GM12878 (cell line): ENCODE measurements around the gene AVP. TPM values are rescaled to one million over a fixed set of nuclear protein-coding genes. Genes with fewer than 3 reads are reported as not detected.

Experiments used
- ATAC-seq: fragments of 200-7000 bp; cut with Tn5 transposase; 3 replicates; pipeline ENCODE4 v1.9.1; 2020; ENCODE audit warnings: mild to moderate bottlenecking, moderate library complexity
- BruUV-seq: library from RNA; stranded (reverse); fragments of 400-500 nt; replicated peaks from 2 replicates; lab custom pipeline; 2021; lab: Mats Ljungman, UMichigan
- CTCF ChIA-PET: fragments of 300-600 bp; sonication (Branson Sonifier 250); formaldehyde crosslinking; extraction: SDS; loops from one replicate; lab custom pipeline; 2021; ENCODE audit warnings: inconsistent platforms; lab: Yijun Ruan, JAX
- POLR2A ChIA-PET: fragments of 350-600 bp; formaldehyde crosslinking; extraction: SDS; loops from one replicate; lab custom pipeline; 2021; ENCODE audit warnings: inconsistent platforms; lab: Charles Lee
- RAD21 ChIA-PET: fragments of 300-600 bp; sonication (Branson Sonifier 250); formaldehyde crosslinking; loops from one replicate; lab custom pipeline; 2023; ENCODE audit warnings: antibody characterized with exemption; ENCODE audit not compliant: unreplicated experiment; lab: Charles Lee
- SMC1A ChIA-PET: fragments of 300-600 bp; sonication (Branson Sonifier 250); formaldehyde crosslinking; loops from one replicate; lab custom pipeline; 2023; ENCODE audit not compliant: unreplicated experiment, uncharacterized antibody; lab: Charles Lee
- DNase-seq: peaks from one replicate; pipeline ENCODE4 v3.0.0-alpha.2; 2011; ENCODE audit warnings: low read depth, low spot score
- FAIRE-seq: peaks from 3 replicates; lab custom pipeline; 2011; peaks lifted over from hg19 to GRCh38; lab: Jason Lieb, UNC
- H2AFZ ChIP-seq: 2 replicates; pipeline ENCODE4 v1.6.0; 2011; ENCODE audit warnings: low read depth, low read length, control low read depth; ENCODE audit not compliant: control insufficient read depth
- H3K27ac ChIP-seq: 2 replicates; pipeline ENCODE4 v1.5.1; 2011; ENCODE audit warnings: control low read depth; ENCODE audit not compliant: control insufficient read depth, insufficient read depth
- H3K27me3 ChIP-seq, 2 experiments: replicated peaks in 1 of 2; 2 replicates each; pipeline versions ENCODE4 v1.6.0 to v1.6.1; 2011; ENCODE audit warnings: low read length in 1 of 2; ENCODE audit not compliant: control insufficient read depth in 2 of 2, insufficient read depth in 2 of 2
- H3K36me3 ChIP-seq, 2 experiments: 2 replicates each; pipeline ENCODE4 v1.5.1; 2011; ENCODE audit warnings: low read length in 1 of 2; ENCODE audit not compliant: control insufficient read depth in 2 of 2, insufficient read depth in 2 of 2
- H3K4me1 ChIP-seq: 2 replicates; pipeline ENCODE4 v1.6.1; 2011; ENCODE audit warnings: mild to moderate bottlenecking, low read length, moderate library complexity, mixed read lengths; ENCODE audit not compliant: control insufficient read depth, insufficient read depth
- H3K4me2 ChIP-seq: 2 replicates; pipeline ENCODE4 v1.6.0; 2011; ENCODE audit warnings: control low read depth; ENCODE audit not compliant: control insufficient read depth, insufficient read depth
- H3K4me3 ChIP-seq: fragments of 200-600 bp; sonication (generic); 2 replicates; pipeline ENCODE4 v1.5.1; 2016
- H3K79me2 ChIP-seq: 2 replicates; pipeline ENCODE4 v1.6.0; 2011; ENCODE audit warnings: low read length; ENCODE audit not compliant: control insufficient read depth, insufficient read depth
- H3K9ac ChIP-seq: 2 replicates; pipeline ENCODE4 v1.8.0; 2011; ENCODE audit warnings: low read length, control low read depth, mixed read lengths; ENCODE audit not compliant: control insufficient read depth, insufficient read depth
- H3K9me3 ChIP-seq: replicated peaks from 3 replicates; pipeline ENCODE4 v1.5.1; 2011; ENCODE audit warnings: mild to moderate bottlenecking, low read length; ENCODE audit not compliant: control insufficient read depth, insufficient read depth
- H4K20me1 ChIP-seq: 2 replicates; pipeline ENCODE4 v1.6.0; 2011; ENCODE audit not compliant: control insufficient read depth, insufficient read depth
- BACH1 ChIP-seq: fragments of 450-650 bp; IDR thresholded peaks from 2 replicates; pipeline ENCODE4 v1.6.1; 2017; ENCODE audit warnings: mild to moderate bottlenecking, borderline replicate concordance
- CHD1 ChIP-seq: IDR thresholded peaks from 2 replicates; pipeline ENCODE4 v1.6.1; 2012; ENCODE audit warnings: low read depth, low read length, improper control_type of control experiment
- GATAD2B ChIP-seq: fragments of 450-650 bp; conservative IDR thresholded peaks from 2 replicates; pipeline ENCODE4 v1.6.1; 2017; ENCODE audit warnings: low read depth, mild to moderate bottlenecking, moderate library complexity
- HSF1 ChIP-seq: fragments of 150-350 bp; IDR thresholded peaks from 2 replicates; pipeline ENCODE4 v1.6.1; 2014; ENCODE audit warnings: mild to moderate bottlenecking, low read depth, low read length
- KAT2A ChIP-seq: conservative IDR thresholded peaks from 2 replicates; pipeline ENCODE4 v1.6.1; 2011; ENCODE audit warnings: low read depth, low read length; ENCODE audit not compliant: control insufficient read depth
- KLF5 ChIP-seq: fragments of 450-650 bp; IDR thresholded peaks from 2 replicates; pipeline ENCODE4 v1.6.1; 2014; ENCODE audit warnings: mild to moderate bottlenecking; ENCODE audit not compliant: partially characterized antibody
- LARP7 ChIP-seq: fragments of 450-650 bp; IDR thresholded peaks from 2 replicates; pipeline ENCODE4 v1.6.1; 2017; ENCODE audit warnings: mild to moderate bottlenecking
- MYB ChIP-seq: fragments of 150-350 bp; IDR thresholded peaks from 2 replicates; pipeline ENCODE4 v1.6.1; 2014; ENCODE audit warnings: mild to moderate bottlenecking, low read depth, low read length, borderline replicate concordance
- NR2F1 ChIP-seq: fragments of 450-650 bp; conservative IDR thresholded peaks from 2 replicates; pipeline ENCODE4 v1.6.1; 2017; ENCODE audit warnings: mild to moderate bottlenecking
- RB1 ChIP-seq: fragments of 450-650 bp; formaldehyde crosslinking; IDR thresholded peaks from 2 replicates; pipeline ENCODE4 v1.6.1; 2017; ENCODE audit warnings: mild to moderate bottlenecking, borderline replicate concordance
- RBBP5 ChIP-seq: fragments of 200-600 bp; sonication (generic); conservative IDR thresholded peaks from 2 replicates; pipeline ENCODE4 v1.6.1; 2016
- RCOR1 ChIP-seq: conservative IDR thresholded peaks from 2 replicates; pipeline ENCODE4 v1.6.1; 2012; ENCODE audit warnings: low read depth, low read length, improper control_type of control experiment
- SKIL ChIP-seq: fragments of 450-650 bp; IDR thresholded peaks from 2 replicates; pipeline ENCODE4 v1.6.1; 2017; ENCODE audit warnings: mild to moderate bottlenecking, low read depth, inconsistent platforms; ENCODE audit not compliant: poor library complexity, severe bottlenecking
- SPI1 ChIP-seq: IDR thresholded peaks from 2 replicates; pipeline ENCODE4 v1.6.1; 2011; ENCODE audit warnings: low read depth, mild to moderate bottlenecking, low read length, moderate library complexity, borderline replicate concordance; ENCODE audit not compliant: insufficient read depth
- SUZ12 ChIP-seq: fragments of 200-600 bp; sonication (generic); IDR thresholded peaks from one replicate; pipeline ENCODE4 v1.6.1; 2018; ENCODE audit warnings: antibody characterized with exemption, mild to moderate bottlenecking; ENCODE audit not compliant: unreplicated experiment
- TARDBP ChIP-seq: IDR thresholded peaks from 2 replicates; pipeline ENCODE4 v1.6.1; 2016; ENCODE audit warnings: borderline replicate concordance
- TBL1XR1 ChIP-seq: IDR thresholded peaks from 2 replicates; pipeline ENCODE4 v1.6.1; 2012; ENCODE audit warnings: low read depth, low read length, improper control_type of control experiment
- TCF12 ChIP-seq: IDR thresholded peaks from 2 replicates; pipeline ENCODE4 v1.6.1; 2011; ENCODE audit warnings: low read depth, mild to moderate bottlenecking, low read length
- ZNF274 ChIP-seq: IDR thresholded peaks from one replicate; pipeline ENCODE4 v1.8.0; 2011; ENCODE audit not compliant: insufficient read length, insufficient read depth
- ZNF384 ChIP-seq: IDR thresholded peaks from 2 replicates; pipeline ENCODE4 v1.6.1; 2012; ENCODE audit warnings: low read depth, mild to moderate bottlenecking, low read length, improper control_type of control experiment, borderline replicate concordance
- WGBS: methylation state at CpG from one replicate; pipeline ENCODE4 v1.1.6; 2016; ENCODE audit warnings: low lambda C conversion rate; ENCODE audit not compliant: insufficient replicate concordance, insufficient coverage; ENCODE audit errors: missing lambda C conversion rate; 5-methylcytosine and 5-hydroxymethylcytosine counted together
- in situ Hi-C: fragments of 300-500 bp; cut with MboI; formaldehyde crosslinking; loops from 9 replicates; pipeline ENCODE4 v1.14.3; 2018; ENCODE audit warnings: mixed read lengths
- intact Hi-C: fragments of 100-400 bp; cut with micrococcal nuclease; formaldehyde crosslinking; loops from one replicate; pipeline ENCODE4 v1.14.2; 2022; ENCODE audit not compliant: unreplicated experiment
- polyA plus RNA-seq, 11 experiments: library from polyadenylated mRNA; depleted of rRNA in 4 of 11; unstranded in 6 of 11; stranded (reverse) in 5 of 11; fragments of >200 nt; fragmentation: Nextera tagmentation in 4 of 11; fragmentation: Illumina TruSeq in 1 of 11; extraction: Ambion mirVana in 4 of 11; extraction: Trizol in 1 of 11; gene quantifications; 1 replicate in 1 of 11; 2 replicates in 10 of 11; pipeline versions ENCODE4 v1.2.1 to v1.2.3, GENCODE V29; 2011 to 2016; ENCODE audit warnings: inconsistent platforms in 2 of 11, missing spikeins in 2 of 11, low read depth in 1 of 11
- total RNA-seq, 4 experiments: library from RNA; depleted of rRNA in 3 of 4; stranded (reverse); fragments of >200 nt in 3 of 4; fragmentation: Illumina TruSeq in 1 of 4; extraction: Trizol in 1 of 4; gene quantifications; 2 replicates each; pipeline versions ENCODE4 v1.2.1 to v1.2.3, GENCODE V29; 2013 to 2021
- TF ChIP-seq, protein P1 (sequence below): fragments of 450-650 bp; conservative IDR thresholded peaks from 2 replicates; pipeline ENCODE4 v1.6.1; 2017; ENCODE audit warnings: mild to moderate bottlenecking, moderate library complexity

The AVP gene
- total and polyA plus RNA-seq, 10 of the 15 experiments (the other 5 are each of a cell fraction or from before 2014, with no cell fraction given) = not detected

DNA sequence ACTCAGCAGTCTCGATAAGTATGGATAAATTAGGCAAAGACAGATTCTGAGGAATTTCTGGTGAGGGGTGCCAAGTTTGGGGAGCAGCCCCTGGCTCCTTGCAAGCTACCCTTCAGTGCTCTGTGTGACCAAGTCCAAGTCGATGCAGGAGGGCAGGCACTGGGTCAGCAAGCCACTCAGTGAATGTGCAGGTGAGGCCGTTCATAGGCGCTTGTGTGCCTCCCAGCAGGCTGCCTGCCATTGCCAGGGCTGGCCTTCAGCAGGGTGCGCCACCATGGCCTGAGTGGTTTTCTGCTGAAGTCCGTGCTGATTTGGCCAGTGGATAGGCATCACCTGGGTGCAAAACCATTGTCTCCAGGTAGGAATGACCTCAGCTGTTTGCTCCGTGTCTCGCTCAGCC, 44.4 kb downstream of the AVP start (continued):
- TF ChIP-seq SKIL (no peak), RB1 (no peak)
- TF ChIP-seq, protein P1, sequence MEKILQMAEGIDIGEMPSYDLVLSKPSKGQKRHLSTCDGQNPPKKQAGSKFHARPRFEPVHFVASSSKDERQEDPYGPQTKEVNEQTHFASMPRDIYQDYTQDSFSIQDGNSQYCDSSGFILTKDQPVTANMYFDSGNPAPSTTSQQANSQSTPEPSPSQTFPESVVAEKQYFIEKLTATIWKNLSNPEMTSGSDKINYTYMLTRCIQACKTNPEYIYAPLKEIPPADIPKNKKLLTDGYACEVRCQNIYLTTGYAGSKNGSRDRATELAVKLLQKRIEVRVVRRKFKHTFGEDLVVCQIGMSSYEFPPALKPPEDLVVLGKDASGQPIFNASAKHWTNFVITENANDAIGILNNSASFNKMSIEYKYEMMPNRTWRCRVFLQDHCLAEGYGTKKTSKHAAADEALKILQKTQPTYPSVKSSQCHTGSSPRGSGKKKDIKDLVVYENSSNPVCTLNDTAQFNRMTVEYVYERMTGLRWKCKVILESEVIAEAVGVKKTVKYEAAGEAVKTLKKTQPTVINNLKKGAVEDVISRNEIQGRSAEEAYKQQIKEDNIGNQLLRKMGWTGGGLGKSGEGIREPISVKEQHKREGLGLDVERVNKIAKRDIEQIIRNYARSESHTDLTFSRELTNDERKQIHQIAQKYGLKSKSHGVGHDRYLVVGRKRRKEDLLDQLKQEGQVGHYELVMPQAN = no peak

DNA sequence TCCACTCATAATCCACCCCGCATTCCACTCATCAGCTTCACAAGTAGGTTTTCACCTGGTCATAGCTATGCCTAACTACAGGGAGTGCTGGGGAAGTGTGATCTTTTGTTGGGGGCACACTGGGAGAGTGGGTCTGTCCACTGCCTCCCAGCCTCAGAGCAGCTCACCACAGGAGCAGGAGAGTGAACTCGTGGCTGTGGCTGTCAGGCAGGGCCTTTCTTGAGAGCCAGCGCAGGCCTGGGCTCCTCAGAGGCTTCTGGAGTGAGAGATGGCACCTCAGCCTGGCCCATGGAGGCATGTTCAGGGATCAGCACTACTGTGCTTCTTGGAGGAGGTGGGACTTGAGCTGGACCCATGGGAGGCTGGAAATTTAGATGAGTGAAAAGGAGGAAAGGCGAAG, 45.1 kb downstream of the AVP start:
- no peaks in the 10 kb centered on the region for H3K9me3 ChIP-seq
- ATAC-seq (no peak), DNase-seq (no peak), FAIRE-seq (no peak)
- H3K4me3 ChIP-seq = no peak overlapping the region
- H4K20me1 ChIP-seq = no peaks in the 10 kb centered on the region; the same call in 1 of the 2 replicates
- no peaks in the 10 kb centered on the region for H3K27me3 ChIP-seq
- no peak overlapping the region for H2AFZ ChIP-seq
- H3K4me2 ChIP-seq = no peak overlapping the region
- POLR2A ChIA-PET = no interaction called here
- H3K27ac ChIP-seq = no peak overlapping the region
- RAD21 ChIA-PET = no interaction called here
- no TSS peak for BruUV-seq
- in situ Hi-C loops = no loop called here
- intact Hi-C loops = no loop called here
- WGBS = 87% methylated on average over 4 of the region's 4 CpGs
- SMC1A ChIA-PET = no interaction called here
- H3K4me1 ChIP-seq = no peaks in the 10 kb centered on the region
- no peaks in the 10 kb centered on the region for H3K79me2 ChIP-seq
- peaks cover 15 to 21% of the 10 kb centered on the region in 2 experiments; a peak in 3 of 4 replicates for H3K36me3 ChIP-seq
- H3K9ac ChIP-seq = no peak overlapping the region
- CTCF ChIA-PET = no interaction called here
- TF ChIP-seq TARDBP (no peak), KAT2A (no peak), LARP7 (no peak), KLF5 (no peak), TCF12 (no peak), RBBP5 (no peak), SPI1 (no peak), SUZ12 (no peak), TBL1XR1 (no peak), ZNF384 (no peak), RCOR1 (no peak), HSF1 (no peak), GATAD2B (no peak), MYB (no peak), RB1 (no peak), ZNF274 (no peak), BACH1 (no peak), NR2F1 (no peak), CHD1 (no peak)
